GM12864 (cell line): ENCODE measurements around the gene VTI1A.

Experiments
- DNase-seq: peaks from one replicate; pipeline ENCODE4 v3.0.0-alpha.2; 2011; ENCODE audit warnings: low read depth
- H3K4me3 ChIP-seq: 2 replicates; pipeline ENCODE4 v1.5.1; 2011; ENCODE audit warnings: mild to moderate bottlenecking, low read depth, low read length, control low read depth
- CTCF ChIP-seq: IDR thresholded peaks from 2 replicates; pipeline ENCODE4 v1.5.1; 2011; ENCODE audit warnings: low read depth, mild to moderate bottlenecking, moderate library complexity, low read length, control low read depth, inconsistent platforms; ENCODE audit errors: missing control alignments

VTI1A gene

GRCh38 chr10:112502536-112502935 is 55.5 kb downstream of the VTI1A start:
- no peak for TF ChIP-seq CTCF
- no peak for DNase-seq
- H3K4me3 ChIP-seq: no peak overlapping the region

- no peak for TF ChIP-seq CTCF
- DNase-seq: no peak
- H3K4me3 ChIP-seq: no peak overlapping the region
Measured at GRCh38 chr10:112503643-112504042, 56.6 kb downstream of the VTI1A start.

- TF ChIP-seq CTCF: no peak
- H3K4me3 ChIP-seq: no peak overlapping the region
- DNase-seq: no peak
Measured at GRCh38 chr10:112507046-112507445, 60.0 kb downstream of the VTI1A start.

- TF ChIP-seq CTCF: no peak
- no peak overlapping the region for H3K4me3 ChIP-seq
- no peak for DNase-seq
Measured at GRCh38 chr10:112507988-112508387, 61.0 kb downstream of the VTI1A start.

- DNase-seq: no peak
- TF ChIP-seq CTCF: no peak
- no peak overlapping the region for H3K4me3 ChIP-seq
Measured at GRCh38 chr10:112509558-112510291, 62.7 kb downstream of the VTI1A start.

- no peak for DNase-seq
- no peak overlapping the region for H3K4me3 ChIP-seq
Measured at GRCh38 chr10:112510384-112510783, 63.4 kb downstream of the VTI1A start.

More at GRCh38 chr10:112510384-112510783, 63.4 kb downstream of the VTI1A start:
- TF ChIP-seq CTCF: no peak
